OCI-LY1 (cell line): ENCODE results near the gene ATXN1.

Experiments used
- H2AFZ ChIP-seq: fragments of 200-600 bp; sonication (generic), shearing (Covaris generic); 2 replicates; pipeline ENCODE4 v1.6.0; 2014; ENCODE audit warnings: antibody characterized with exemption, mild to moderate bottlenecking, low read length
- H3F3A ChIP-seq: fragments of 200-600 bp; sonication (generic), shearing (Covaris generic); 2 replicates; pipeline ENCODE4 v1.6.0; 2014; ENCODE audit warnings: mild to moderate bottlenecking, antibody characterized with exemption, low read length, moderate library complexity; ENCODE audit not compliant: insufficient read depth
- H3K27ac ChIP-seq: fragments of 200-600 bp; sonication (generic); 2 replicates; pipeline ENCODE4 v1.5.1; 2014; ENCODE audit warnings: low read length, mixed run types, mild to moderate bottlenecking, low read depth; ENCODE audit not compliant: poor library complexity, severe bottlenecking
- H3K27me3 ChIP-seq: fragments of 200-600 bp; sonication (generic); 2 replicates; pipeline ENCODE4 v1.6.0; 2014; ENCODE audit warnings: antibody characterized with exemption, mild to moderate bottlenecking, low read length, moderate library complexity; ENCODE audit not compliant: insufficient read depth
- H3K36me3 ChIP-seq: fragments of 200-600 bp; sonication (generic); 2 replicates; pipeline ENCODE4 v1.6.1; 2014; ENCODE audit warnings: mild to moderate bottlenecking, antibody characterized with exemption, low read length, moderate library complexity, mixed read lengths; ENCODE audit not compliant: insufficient read depth
- H3K4me1 ChIP-seq: fragments of 200-600 bp; sonication (generic); 2 replicates; pipeline ENCODE4 v1.5.1; 2014; ENCODE audit warnings: mild to moderate bottlenecking, low read length, moderate library complexity; ENCODE audit not compliant: insufficient read depth, severe bottlenecking
- H3K4me2 ChIP-seq: fragments of 200-600 bp; sonication (generic), shearing (Covaris generic); 2 replicates; pipeline ENCODE4 v1.6.1; 2014; ENCODE audit warnings: low read length
- H3K4me3 ChIP-seq: fragments of 200-600 bp; sonication (generic); 2 replicates; pipeline ENCODE4 v1.5.1; 2014; ENCODE audit warnings: low read length, low read depth, mild to moderate bottlenecking, mixed read lengths; ENCODE audit not compliant: poor library complexity, severe bottlenecking
- H3K79me2 ChIP-seq: fragments of 200-600 bp; shearing (Covaris generic); 2 replicates; pipeline ENCODE4 v1.6.1; 2016; ENCODE audit warnings: mixed run types, low read length, mixed read lengths; ENCODE audit not compliant: insufficient read depth
- H3K9ac ChIP-seq: fragments of 200-600 bp; sonication (generic), shearing (Covaris generic); 2 replicates; pipeline ENCODE4 v1.6.1; 2014; ENCODE audit warnings: mild to moderate bottlenecking, low read length, mixed read lengths
- H3K9me2 ChIP-seq: fragments of 200-600 bp; sonication (generic), shearing (Covaris generic); 2 replicates; pipeline ENCODE4 v1.6.1; 2014; ENCODE audit warnings: low read depth, mild to moderate bottlenecking, low read length, mixed read lengths
- H3K9me3 ChIP-seq: fragments of 200-600 bp; shearing (Covaris generic); 2 replicates; pipeline ENCODE4 v1.6.1; 2014; ENCODE audit warnings: low read length, mixed read lengths
- H4K20me1 ChIP-seq: fragments of 200-600 bp; sonication (generic), shearing (Covaris generic); 2 replicates; pipeline ENCODE4 v1.6.0; 2016; ENCODE audit warnings: mild to moderate bottlenecking, low read length; ENCODE audit not compliant: insufficient read depth
- EZH2 ChIP-seq: fragments of 200-600 bp; sonication (generic), shearing (Covaris generic); IDR thresholded peaks from 2 replicates; pipeline ENCODE4 v1.8.0; 2017; ENCODE audit warnings: borderline replicate concordance, mixed run types, mild to moderate bottlenecking, antibody characterized with exemption, low read length, moderate library complexity, mixed read lengths
- TF ChIP-seq, protein P1 (sequence below): fragments of 200-600 bp; sonication (generic), shearing (Covaris generic); IDR thresholded peaks from 2 replicates; pipeline ENCODE4 v1.5.1; 2017; ENCODE audit warnings: mild to moderate bottlenecking, antibody characterized with exemption, low read length, moderate library complexity, mixed read lengths

Gene ATXN1

DNA sequence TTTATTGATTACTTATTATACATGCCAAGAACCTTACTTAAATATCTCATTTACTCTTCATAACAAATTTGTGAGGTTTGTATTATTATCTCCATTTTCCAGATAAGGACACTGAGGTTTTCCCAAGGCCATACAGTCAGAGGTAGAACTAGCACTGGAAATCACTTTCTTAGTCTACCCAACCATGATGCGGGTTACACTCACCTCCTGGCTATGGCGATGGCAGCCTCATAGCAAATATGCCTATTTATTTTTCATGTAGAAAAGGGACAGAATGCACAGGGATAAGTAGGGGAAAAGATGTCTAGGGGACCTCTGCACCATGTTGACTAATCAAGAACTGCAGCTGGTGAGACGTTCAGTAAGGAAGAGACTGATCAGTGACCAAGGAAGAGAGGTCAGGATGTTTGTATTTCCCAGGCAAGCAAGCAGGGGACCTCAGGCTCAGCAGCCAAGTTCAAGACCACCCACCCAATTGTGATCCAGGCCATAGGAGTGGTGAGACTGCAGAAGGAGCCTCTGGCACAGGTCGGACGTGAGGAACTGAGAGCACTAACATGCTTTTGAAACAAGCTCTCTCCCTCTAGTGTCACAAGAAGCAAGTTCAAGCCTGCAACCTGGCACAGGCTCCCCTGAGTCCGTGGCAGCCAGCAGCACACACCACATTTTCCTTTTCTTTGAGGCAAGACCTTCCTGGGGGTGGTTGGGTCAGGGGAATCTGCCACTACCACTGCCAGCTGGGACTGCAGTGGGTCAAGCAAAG is 425.0 kb downstream of the ATXN1 start:
- Histone ChIP-seq H3K4me3 (no peak overlapping the region), H3K36me3 (no peaks in the 10 kb centered on the region), H3K9me2 (no peaks in the 10 kb centered on the region), H3K27ac (no peak overlapping the region), H3K4me1 (peaks cover 7% of the 10 kb centered on the region), H3K9ac (no peak overlapping the region), H3K79me2 (no peaks in the 10 kb centered on the region), H3K27me3 (no peaks in the 10 kb centered on the region), H2AFZ (no peak overlapping the region), H4K20me1 (no peaks in the 10 kb centered on the region), H3K9me3 (no peaks in the 10 kb centered on the region), H3K4me2 (no peak overlapping the region), H3F3A (no peaks in the 10 kb centered on the region)
- TF ChIP-seq, protein P1, sequence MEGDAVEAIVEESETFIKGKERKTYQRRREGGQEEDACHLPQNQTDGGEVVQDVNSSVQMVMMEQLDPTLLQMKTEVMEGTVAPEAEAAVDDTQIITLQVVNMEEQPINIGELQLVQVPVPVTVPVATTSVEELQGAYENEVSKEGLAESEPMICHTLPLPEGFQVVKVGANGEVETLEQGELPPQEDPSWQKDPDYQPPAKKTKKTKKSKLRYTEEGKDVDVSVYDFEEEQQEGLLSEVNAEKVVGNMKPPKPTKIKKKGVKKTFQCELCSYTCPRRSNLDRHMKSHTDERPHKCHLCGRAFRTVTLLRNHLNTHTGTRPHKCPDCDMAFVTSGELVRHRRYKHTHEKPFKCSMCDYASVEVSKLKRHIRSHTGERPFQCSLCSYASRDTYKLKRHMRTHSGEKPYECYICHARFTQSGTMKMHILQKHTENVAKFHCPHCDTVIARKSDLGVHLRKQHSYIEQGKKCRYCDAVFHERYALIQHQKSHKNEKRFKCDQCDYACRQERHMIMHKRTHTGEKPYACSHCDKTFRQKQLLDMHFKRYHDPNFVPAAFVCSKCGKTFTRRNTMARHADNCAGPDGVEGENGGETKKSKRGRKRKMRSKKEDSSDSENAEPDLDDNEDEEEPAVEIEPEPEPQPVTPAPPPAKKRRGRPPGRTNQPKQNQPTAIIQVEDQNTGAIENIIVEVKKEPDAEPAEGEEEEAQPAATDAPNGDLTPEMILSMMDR: no peak
- no peak for TF ChIP-seq EZH2

DNA sequence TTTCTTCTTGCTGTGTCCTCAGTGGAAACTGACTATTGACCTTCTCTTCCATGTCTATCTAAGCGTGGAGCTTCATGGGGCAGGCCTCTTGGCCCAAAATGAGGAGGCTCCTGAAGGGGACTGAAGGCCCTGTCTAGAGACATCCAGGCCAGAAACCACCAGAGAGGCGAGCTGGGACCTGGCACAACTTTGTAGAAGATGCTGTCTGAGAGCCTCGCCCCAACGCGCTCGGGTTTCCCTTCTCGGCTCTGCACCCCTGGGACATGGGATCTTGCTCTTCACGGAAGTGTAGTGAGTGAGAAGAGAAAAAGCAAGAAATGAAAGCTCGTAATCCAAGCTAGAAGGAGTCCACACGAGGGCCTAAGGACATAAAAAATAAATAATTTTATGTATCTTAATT is 426.1 kb downstream of the ATXN1 start:
- Histone ChIP-seq H2AFZ (no peak overlapping the region), H3K4me3 (no peak overlapping the region), H3K79me2 (no peaks in the 10 kb centered on the region), H3K36me3 (no peaks in the 10 kb centered on the region), H3K9ac (no peak overlapping the region), H3K4me1 (peaks cover 7% of the 10 kb centered on the region), H4K20me1 (no peaks in the 10 kb centered on the region), H3K27ac (no peak overlapping the region), H3K4me2 (no peak overlapping the region), H3K9me2 (no peaks in the 10 kb centered on the region), H3K27me3 (no peaks in the 10 kb centered on the region), H3F3A (no peaks in the 10 kb centered on the region), H3K9me3 (no peaks in the 10 kb centered on the region)
- TF ChIP-seq EZH2: no peak
- TF ChIP-seq, protein P1: no peak

DNA sequence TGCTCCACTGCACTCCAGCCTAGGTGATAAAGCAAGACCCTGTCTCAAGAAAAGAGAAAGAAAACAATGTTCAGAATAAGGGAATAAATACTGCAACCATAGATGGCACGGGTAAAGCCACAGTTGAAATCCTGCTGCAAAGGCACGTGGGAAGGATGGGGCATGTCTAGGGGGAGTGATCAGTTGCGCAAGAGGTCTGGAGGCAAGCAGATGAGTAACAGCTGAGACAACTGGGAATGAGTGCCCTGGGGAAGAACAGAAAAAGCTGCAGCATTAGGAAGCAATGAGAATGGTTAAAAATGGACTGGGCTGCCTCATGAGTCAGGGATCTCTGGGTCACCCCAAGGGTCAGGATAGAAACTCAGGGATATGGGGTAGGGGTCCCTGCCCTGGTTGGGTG is 426.6 kb downstream of the ATXN1 start:
- Histone ChIP-seq H4K20me1 (no peaks in the 10 kb centered on the region), H3K27me3 (no peaks in the 10 kb centered on the region), H3K4me3 (no peak overlapping the region), H3K4me2 (no peak overlapping the region), H3K9me2 (no peaks in the 10 kb centered on the region), H2AFZ (no peak overlapping the region), H3K79me2 (no peaks in the 10 kb centered on the region), H3K9ac (no peak overlapping the region), H3K27ac (no peak overlapping the region), H3F3A (no peaks in the 10 kb centered on the region), H3K36me3 (no peaks in the 10 kb centered on the region), H3K9me3 (no peaks in the 10 kb centered on the region), H3K4me1 (peaks cover 7% of the 10 kb centered on the region)
- TF ChIP-seq, protein P1: no peak
- TF ChIP-seq EZH2: no peak
